GM18873 (cell line): Measurements from ENCODE around the gene S100PBP.

ENCODE experiments used
- ATAC-seq: cut with Tn5 transposase; IDR thresholded peaks from one replicate; pipeline ENCODE4 v1.9.1; 2021; ENCODE audit warnings: mild to moderate bottlenecking, moderate library complexity, moderate number of reproducible peaks; ENCODE audit not compliant: unreplicated experiment, low FRiP score

The S100PBP gene

DNA sequence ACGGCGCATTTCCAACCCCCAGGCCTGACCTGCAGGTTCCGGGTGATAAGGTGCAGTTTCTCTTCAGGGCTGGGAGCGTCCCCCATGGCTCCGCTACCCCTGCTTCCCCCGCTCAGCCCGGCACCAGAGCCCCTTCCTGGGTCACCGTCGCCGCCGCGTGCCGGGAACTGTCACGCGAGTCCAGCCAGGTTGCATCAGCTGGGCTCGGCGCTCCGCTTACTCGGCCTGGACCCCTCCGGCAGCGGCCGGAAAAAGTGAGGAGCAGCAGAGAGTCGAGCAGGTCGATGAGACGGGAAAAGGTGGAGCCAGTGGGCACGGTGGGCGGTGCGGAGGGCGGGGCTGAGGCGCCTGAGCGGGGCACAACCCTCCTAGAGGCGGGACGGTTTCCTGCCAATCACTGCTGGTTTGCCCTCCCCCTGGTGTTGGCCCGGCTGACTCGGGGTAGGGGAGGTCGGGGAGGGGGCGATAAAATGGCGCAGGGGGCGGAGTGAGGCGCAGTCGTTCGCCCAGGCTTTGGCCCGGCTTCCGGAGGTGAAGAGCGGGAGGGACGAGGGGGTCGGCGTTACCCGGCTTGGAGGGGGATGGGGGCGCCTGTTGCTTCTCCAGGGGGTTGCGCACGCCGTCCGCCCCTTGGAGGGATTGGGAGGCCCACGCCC is at the start of gene S100PBP, which contains the start of gene YARS1:
TSS of gene S100PBP (plus strand) at position 495 of the 656 bp plus-strand sequence. CDS start 8,447 bp downstream, outside the sequence.
TSS of gene YARS1 (minus strand) at position 200 of the 656 bp plus-strand sequence. CDS start at position 86, 114 bp downstream.
- peak; percentile 83 for ATAC-seq

- no peak for ATAC-seq
Measured at GRCh38 chr1:32768110-32768850, 49.2 kb upstream of the S100PBP start.

DNA sequence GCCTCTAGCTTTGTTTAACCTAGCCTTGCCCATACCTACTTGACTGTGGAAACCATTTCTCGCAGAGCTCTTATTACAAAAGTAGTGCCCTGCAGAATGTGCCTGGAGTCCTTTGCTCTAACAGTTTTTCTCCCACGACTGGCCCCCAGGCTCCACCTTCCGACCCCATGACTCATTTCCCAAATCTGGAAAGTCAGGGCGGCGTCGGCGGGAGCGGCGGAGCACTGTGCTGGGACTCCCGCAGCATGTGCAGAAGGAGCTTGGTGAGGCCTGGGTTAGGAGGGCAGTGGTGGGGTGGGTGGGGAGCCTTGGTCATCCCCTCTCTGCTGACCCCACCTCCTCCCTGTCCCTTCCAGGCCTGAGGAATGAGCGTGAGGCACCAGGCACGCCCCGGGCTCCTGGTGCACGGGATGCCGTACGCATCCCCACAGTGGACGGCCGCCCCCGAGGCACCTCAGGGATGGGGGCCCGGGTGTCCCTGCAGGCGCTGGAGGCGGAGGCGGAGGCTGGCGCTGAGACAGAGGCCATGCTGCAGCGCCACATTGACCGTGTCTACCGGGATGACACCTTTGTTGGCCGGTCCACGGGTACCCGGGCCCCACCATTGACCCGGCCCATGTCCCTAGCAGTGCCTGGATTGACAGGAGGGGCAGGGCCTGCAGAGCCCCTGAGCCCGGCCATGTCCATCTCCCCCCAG is 47.8 kb upstream of the S100PBP start:
- ATAC-seq: no peak

DNA sequence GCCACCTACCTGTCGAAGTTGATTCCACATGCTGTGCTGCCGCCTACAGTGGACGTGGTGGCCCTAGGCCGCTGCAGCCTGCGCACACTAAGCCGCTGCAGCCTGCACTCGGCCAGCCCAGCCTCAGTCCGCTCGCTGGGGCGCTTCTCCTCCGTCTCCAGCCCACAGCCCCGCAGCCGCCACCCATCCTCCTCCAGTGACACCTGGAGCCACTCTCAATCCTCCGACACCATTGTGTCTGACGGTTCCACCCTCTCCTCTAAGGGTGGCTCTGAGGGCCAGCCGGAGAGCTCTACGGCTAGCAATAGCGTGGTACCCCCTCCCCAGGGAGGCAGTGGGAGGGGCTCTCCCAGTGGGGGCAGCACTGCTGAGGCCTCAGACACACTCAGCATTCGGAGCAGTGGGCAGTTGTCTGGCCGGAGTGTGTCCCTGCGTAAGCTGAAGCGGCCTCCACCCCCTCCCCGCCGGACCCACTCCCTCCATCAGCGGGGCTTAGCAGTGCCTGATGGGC is 47.2 kb upstream of the S100PBP start:
- no peak for ATAC-seq

GRCh38 chr1:32770741-32771548 is 46.5 kb upstream of the S100PBP start:
- ATAC-seq: no peak

- ATAC-seq: no peak
Measured at GRCh38 chr1:32771561-32772280, 45.7 kb upstream of the S100PBP start.

DNA sequence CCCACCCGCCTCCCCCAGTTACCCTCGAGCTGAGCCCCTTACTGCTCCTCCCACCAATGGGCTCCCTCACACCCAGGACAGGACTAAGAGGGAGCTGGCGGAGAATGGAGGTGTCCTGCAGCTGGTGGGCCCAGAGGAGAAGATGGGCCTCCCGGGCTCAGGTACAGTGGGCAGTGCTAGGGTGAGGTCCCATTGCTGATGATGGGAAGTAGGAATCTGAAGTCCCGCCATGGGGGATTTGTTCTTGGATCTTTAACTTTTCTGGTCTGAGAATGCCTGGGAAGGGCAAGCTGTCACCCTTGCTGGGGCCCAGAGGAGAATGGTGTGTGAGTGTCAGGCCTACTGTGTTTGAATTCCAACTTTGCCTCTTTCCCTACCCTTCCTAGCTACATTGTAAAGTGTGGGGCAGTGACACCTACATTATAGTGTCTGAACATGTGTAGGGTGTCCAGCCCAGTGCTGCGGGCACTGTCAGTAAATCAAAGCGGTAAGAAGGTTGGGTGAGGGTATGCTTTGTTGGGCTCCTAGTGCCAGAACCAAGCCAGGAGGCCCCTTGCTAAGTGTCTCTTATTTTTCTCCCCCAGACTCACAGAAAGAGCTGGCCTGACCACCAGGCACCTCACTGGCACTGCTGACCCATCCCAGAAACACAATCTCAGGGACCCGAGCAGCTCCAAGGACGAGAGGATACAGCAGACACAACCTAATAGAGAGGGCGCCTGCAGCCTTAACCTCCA is 45.0 kb upstream of the S100PBP start:
- ATAC-seq: no peak

GRCh38 chr1:32773018-32773763 is 44.3 kb upstream of the S100PBP start:
- ATAC-seq: no peak

DNA sequence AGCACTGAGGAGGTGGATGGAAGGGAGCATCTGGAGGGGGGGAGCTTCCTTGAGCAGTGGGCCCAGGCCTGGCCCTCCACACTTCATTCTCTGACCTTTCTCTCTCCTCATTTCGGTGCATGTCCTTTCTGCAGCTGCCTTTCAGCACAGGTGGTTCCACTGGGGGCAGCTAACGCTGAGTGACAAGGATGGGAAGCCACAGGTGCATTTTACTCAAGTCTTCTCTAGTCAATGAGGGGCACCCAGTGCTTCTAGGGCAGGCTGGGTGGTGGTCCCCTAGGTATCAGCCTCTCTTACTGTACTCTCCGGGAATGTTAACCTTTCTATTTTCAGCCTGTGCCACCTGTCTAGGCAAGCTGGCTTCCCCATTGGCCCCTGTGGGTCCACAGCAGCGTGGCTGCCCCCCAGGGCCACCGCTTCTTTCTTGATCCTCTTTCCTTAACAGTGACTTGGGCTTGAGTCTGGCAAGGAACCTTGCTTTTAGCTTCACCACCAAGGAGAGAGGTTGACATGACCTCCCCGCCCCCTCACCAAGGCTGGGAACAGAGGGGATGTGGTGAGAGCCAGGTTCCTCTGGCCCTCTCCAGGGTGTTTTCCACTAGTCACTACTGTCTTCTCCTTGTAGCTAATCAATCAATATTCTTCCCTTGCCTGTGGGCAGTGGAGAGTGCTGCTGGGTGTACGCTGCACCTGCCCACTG is 43.5 kb upstream of the S100PBP start:
- no peak for ATAC-seq

- ATAC-seq: no peak
Measured at GRCh38 chr1:32774464-32774808, 43.0 kb upstream of the S100PBP start.

DNA sequence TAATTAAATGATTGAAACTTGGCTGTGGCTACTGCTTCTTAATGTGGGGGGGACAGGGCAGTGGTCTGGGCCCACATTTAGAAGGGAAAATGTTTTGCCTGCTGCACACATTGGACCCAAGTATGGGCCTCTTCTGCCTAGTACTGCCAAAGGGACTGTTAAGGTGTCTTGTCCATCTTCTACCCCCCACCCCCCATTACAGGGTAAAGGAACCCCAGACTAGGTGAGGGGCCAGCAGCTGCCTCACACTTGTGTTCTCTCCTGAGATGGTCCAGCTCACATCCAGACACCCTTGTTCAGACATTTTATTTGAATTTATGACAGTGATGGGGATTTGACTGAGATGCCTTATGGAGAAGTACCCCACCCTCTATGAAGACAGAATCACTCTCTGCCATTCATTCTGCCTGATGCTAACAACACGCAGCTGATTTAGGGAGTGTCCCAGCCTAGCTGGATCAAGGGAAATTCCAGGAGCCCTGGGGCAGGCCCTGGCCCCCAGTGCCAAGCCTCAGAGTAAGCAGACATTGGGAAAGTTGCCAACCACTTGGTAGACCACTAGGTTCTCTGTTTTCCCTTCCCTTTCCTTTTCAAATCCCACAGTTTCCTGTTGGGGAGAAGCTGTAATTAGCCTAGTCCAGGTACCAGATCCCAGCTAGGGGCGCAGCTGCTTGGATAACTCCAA is 42.4 kb upstream of the S100PBP start:
- no peak for ATAC-seq

DNA sequence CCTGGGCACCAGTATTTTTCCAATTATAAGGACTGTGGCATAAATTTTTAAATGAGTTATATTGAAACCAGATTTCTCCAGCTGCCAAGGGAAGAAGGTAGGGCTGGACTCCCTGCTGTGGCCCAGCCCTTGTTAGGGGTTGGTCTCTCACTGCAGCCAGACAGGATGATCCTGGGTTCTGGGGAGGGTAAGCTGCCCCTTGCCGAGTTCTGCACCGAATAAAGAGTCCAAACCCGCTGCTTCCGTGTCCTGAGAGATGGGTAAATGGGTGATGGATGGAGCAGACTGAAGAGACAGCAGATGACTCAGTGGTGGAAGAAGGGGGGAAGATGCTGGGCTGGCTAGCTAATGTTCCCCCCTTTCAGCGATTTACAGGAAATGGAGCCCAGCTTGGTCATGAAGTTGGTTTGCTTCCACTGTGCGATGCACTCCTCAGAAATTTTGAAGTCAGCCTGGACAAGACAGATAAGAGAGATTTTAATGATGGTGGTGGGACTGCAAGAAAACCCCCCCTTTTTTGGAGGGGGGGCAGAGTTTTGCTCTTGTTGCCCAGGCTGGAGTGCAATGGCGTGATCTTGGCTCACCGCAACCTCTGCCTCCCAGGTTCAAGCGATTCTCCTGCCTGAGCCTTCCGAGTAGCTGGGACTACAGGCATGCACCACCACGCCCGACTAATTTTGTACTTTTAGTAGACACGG is 41.7 kb upstream of the S100PBP start:
- no peak for ATAC-seq

DNA sequence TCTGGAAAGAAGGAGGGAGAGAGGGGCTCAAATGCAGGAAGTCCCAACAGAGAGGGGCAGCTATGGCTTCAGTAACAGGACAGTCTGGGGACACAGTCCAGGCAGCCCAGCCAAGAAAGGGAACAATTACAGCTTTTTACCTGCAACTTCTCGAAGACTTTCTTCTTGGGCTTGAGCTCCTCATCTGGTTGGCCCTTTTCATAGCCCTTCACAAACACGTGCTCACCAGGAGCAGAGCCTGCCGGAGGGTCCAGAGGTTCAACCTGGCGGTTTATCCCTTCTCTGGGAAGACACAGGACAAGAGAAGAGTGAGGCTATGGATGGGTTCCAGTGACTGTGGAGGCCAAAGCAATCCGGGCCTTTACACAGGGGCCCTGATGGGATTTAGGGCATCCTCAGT is 38.2 kb upstream of the S100PBP start:
- no peak for ATAC-seq

DNA sequence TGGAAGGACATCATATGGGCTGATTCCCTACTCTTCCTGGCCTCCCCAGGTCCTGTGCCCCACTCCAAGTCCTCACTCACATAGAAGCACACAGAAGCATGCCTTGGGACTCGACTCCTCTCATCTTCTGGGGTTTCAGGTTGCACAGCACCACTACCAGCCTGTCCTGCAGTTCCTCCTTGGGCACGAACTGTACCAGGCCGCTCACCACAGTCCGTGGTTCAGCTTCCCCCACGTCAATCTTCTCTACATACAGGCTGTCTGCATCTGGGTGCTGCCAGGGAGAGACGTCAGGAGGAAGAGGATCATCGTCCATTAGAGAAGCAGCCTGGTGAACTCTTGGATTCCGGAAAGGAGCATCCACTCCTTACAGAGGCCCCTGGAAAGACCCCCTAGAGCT is 37.4 kb upstream of the S100PBP start:
- ATAC-seq: no peak

- no peak for ATAC-seq
Measured at GRCh38 chr1:32780628-32781234, 36.7 kb upstream of the S100PBP start.

DNA sequence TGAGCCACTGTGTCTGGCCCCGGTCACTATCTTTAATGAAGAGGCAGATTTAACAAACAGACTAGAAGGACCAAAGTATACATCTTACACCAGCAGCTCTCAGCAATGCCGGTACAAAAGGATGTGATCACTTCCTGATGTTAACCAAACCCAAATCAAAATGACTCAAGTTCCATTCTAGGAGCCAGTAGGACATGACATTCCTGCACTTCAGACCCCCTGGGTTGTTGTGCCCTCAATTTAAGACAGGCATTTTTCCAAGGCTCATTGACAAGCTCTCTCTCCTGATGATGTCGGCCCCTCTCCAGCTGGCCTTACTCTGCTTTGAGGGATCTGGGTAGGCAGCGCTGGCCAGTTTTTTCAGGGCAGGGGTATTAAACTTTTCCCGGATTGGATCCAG is 35.4 kb upstream of the S100PBP start:
- ATAC-seq: no peak
